Chondrocyte (in vitro differentiated cells): ENCODE results near the gene PP2D1. TPM values are rescaled to one million over a fixed set of nuclear protein-coding genes. Genes with fewer than 3 reads are reported as not detected.

Experiments
- DNase-seq: peaks from one replicate; pipeline ENCODE4 v3.0.0; 2021; ENCODE audit warnings: mixed read lengths, low spot score
- H3K27ac Mint-ChIP-seq: one replicate; pipeline ENCODE4 v1.8.0; 2021; ENCODE audit warnings: mild to moderate bottlenecking, moderate library complexity, mixed read lengths; ENCODE audit not compliant: unreplicated experiment
- H3K27me3 Mint-ChIP-seq: 2 replicates; pipeline ENCODE4 v1.8.0; 2021; ENCODE audit warnings: low read depth, mixed read lengths
- H3K36me3 Mint-ChIP-seq: 2 replicates; pipeline ENCODE4 v1.8.0; 2021; ENCODE audit warnings: low read depth, mixed read lengths
- H3K4me1 Mint-ChIP-seq: 2 replicates; pipeline ENCODE4 v1.8.0; 2021; ENCODE audit warnings: low read depth, mild to moderate bottlenecking, mixed read lengths
- H3K4me3 Mint-ChIP-seq: one replicate; pipeline ENCODE4 v1.8.0; 2021; ENCODE audit warnings: mild to moderate bottlenecking, moderate library complexity, mixed read lengths; ENCODE audit not compliant: unreplicated experiment
- H3K9me3 Mint-ChIP-seq: 2 replicates; pipeline ENCODE4 v1.8.0; 2021; ENCODE audit warnings: low read depth, mixed read lengths
- CTCF ChIP-seq: fragments of 200-600 bp; sonication (generic); IDR thresholded peaks from 2 replicates; pipeline ENCODE4 v1.5.0; 2021; ENCODE audit warnings: antibody characterized with exemption, mild to moderate bottlenecking, moderate library complexity
- total RNA-seq: library from RNA; stranded (reverse); gene quantifications from 3 replicates; pipeline ENCODE4 v1.2.1, GENCODE V29; 2021

The PP2D1 gene
- total RNA-seq, 1 donor from 2014 or later: not detected

- peaks cover 15% of the 10 kb centered on the region for H3K4me1 Mint-ChIP-seq
- no peak overlapping the region for H3K4me3 Mint-ChIP-seq
- H3K36me3 Mint-ChIP-seq: no peaks in the 10 kb centered on the region
These were observed 71.4 kb downstream of the PP2D1 start for GRCh38 chr3:19940643-19941042.

GRCh38 chr3:19938295-19938627 lies 73.8 kb downstream of the PP2D1 start:
- H3K36me3 Mint-ChIP-seq: no peaks in the 10 kb centered on the region
- no peaks in the 10 kb centered on the region for H3K9me3 Mint-ChIP-seq
- H3K27ac Mint-ChIP-seq: no peak overlapping the region
- peaks cover 5% of the 10 kb centered on the region for H3K4me1 Mint-ChIP-seq
- no peak for DNase-seq
- no peaks in the 10 kb centered on the region for H3K27me3 Mint-ChIP-seq
- H3K4me3 Mint-ChIP-seq: no peak overlapping the region
- no peak for TF ChIP-seq CTCF

More at GRCh38 chr3:19940643-19941042, 71.4 kb downstream of the PP2D1 start:
- no peak for DNase-seq
- Mint-ChIP-seq H3K9me3 (no peaks in the 10 kb centered on the region), H3K27ac (no peak overlapping the region), H3K27me3 (no peaks in the 10 kb centered on the region)
- no peak for TF ChIP-seq CTCF

- H3K9me3 Mint-ChIP-seq: no peaks in the 10 kb centered on the region
- H3K4me3 Mint-ChIP-seq: no peak overlapping the region
- H3K4me1 Mint-ChIP-seq: peaks cover 5% of the 10 kb centered on the region
- no peak overlapping the region for H3K27ac Mint-ChIP-seq
- H3K27me3 Mint-ChIP-seq: no peaks in the 10 kb centered on the region
- no peak for TF ChIP-seq CTCF
- H3K36me3 Mint-ChIP-seq: no peaks in the 10 kb centered on the region
- no peak for DNase-seq
These were observed 74.4 kb downstream of the PP2D1 start for GRCh38 chr3:19937459-19938294.

Other genes starting within 250 kb of the PP2D1 start
- 0.37 to 1.6 TPM (median 1.0 TPM) in 3 replicates for gene EFHB, start 78.0 kb downstream of the PP2D1 start, total RNA-seq
- gene RAB5A, start 65.2 kb downstream of the PP2D1 start, total RNA-seq: 70.6 to 81.1 TPM (median 76.0 TPM) in 3 replicates
- 8.1 to 13.8 TPM (median 8.9 TPM) in 3 replicates for gene KAT2B, start 28.2 kb upstream of the PP2D1 start, total RNA-seq
- 3.4 to 5.0 TPM (median 3.7 TPM) in 3 replicates for gene SGO1, start 173.9 kb upstream of the PP2D1 start, total RNA-seq